GM21423 (cell line): ENCODE measurements around the gene CNTN1.

Experiments used
- ATAC-seq: cut with Tn5 transposase; IDR thresholded peaks from one replicate; pipeline ENCODE4 v1.9.1; 2021; ENCODE audit warnings: mild to moderate bottlenecking, moderate library complexity; ENCODE audit not compliant: unreplicated experiment

Gene CNTN1

DNA sequence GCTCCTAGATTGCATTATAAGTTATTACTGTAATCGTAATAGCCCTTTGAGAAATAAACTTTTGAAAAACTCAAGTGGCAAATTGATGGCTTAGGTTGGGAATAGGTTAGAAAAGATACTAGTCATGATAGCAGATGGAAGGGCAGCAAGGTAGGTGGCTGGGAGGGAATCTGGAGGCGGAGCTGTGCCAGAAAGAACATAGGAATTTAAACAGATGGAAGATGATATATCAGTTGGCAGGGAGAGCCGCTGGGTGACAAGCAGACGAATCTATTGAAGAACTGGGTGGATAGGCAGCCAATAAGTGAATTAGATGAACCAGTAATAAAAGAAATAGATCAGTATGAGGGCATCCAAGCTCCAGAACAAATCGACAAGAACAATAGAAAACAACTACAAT is 142.1 kb downstream of the CNTN1 start:
- ATAC-seq = no peak

GRCh38 chr12:40837891-40838429 is 145.7 kb downstream of the CNTN1 start:
- ATAC-seq = no peak

- no peak for ATAC-seq
These were observed 151.3 kb downstream of the CNTN1 start for GRCh38 chr12:40843495-40843894.

- ATAC-seq = no peak
These were observed 161.0 kb downstream of the CNTN1 start for GRCh38 chr12:40853221-40853620.

DNA sequence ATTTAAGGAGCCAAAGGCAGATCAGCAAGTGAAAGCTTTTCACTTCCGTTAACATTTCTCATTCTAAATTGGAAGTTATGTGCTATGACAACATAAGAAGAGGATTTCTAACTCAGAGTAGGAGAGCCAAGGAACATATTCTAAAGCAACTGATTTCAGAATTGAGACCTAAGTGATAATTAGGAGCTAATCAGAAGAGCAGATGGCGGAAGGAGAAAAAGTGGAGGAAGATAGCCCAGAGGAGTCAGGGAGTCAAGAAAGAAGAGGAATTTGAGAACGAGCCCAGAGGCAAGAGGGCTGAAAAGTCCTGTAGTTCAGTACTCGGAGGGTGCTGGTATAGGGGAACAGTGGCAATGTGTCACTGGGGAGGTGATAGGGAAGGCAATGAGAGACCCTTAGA is 162.4 kb downstream of the CNTN1 start:
- no peak for ATAC-seq

DNA sequence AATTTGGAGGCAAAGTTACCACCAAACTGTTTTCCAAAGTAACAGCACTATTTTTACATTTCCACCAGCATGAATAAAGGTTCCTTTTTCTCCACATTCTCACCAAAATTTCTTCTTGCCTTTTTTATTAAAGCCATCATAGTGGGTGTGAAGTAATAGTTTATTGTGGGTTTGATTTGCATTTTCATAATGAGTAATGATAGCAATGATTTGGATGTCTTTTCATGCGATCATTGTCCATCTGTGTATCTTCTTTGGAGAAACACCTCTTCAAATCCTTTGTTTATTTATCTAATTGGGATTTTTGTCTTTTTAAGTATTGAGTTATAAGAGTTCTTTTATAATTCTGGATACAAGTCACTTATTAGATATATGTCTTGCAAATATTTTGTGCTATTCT is 172.7 kb downstream of the CNTN1 start:
- ATAC-seq = no peak

- no peak for ATAC-seq
These were observed 178.7 kb downstream of the CNTN1 start for GRCh38 chr12:40870981-40871380.

- no peak for ATAC-seq
These were observed 182.6 kb downstream of the CNTN1 start for GRCh38 chr12:40874868-40875267.

- no peak for ATAC-seq
These were observed 197.1 kb downstream of the CNTN1 start for GRCh38 chr12:40889329-40889728.

DNA sequence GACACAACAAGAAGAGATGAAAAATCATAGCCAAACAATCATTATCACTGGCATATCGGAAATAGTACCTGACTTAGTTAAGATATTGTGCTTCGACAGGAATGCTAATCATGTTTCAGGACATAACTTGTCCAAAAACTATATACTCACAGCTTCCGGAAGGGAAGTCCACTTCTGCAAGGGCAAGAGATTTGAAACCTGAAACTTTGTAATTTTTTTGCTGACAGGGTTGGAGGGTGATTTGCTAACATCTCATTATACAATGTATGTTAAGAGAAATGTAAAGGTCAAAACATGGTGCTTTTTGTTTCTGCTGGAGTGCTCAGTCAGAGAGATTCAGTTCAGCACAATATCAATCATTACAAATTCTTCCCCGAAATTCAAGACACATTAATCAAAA is 200.3 kb downstream of the CNTN1 start:
- ATAC-seq = no peak

- ATAC-seq = no peak
These were observed 206.3 kb downstream of the CNTN1 start for GRCh38 chr12:40898505-40898904.

GRCh38 chr12:40903040-40903439 is 210.8 kb downstream of the CNTN1 start:
- no peak for ATAC-seq

GRCh38 chr12:40907115-40907527 is 214.9 kb downstream of the CNTN1 start:
- ATAC-seq = peak; percentile 86

- no peak for ATAC-seq
These were observed 219.4 kb downstream of the CNTN1 start for GRCh38 chr12:40911676-40912075.

- ATAC-seq = no peak
These were observed 222.9 kb downstream of the CNTN1 start for GRCh38 chr12:40915172-40915571.

- ATAC-seq = no peak
These were observed 225.3 kb downstream of the CNTN1 start for GRCh38 chr12:40917561-40917960.

DNA sequence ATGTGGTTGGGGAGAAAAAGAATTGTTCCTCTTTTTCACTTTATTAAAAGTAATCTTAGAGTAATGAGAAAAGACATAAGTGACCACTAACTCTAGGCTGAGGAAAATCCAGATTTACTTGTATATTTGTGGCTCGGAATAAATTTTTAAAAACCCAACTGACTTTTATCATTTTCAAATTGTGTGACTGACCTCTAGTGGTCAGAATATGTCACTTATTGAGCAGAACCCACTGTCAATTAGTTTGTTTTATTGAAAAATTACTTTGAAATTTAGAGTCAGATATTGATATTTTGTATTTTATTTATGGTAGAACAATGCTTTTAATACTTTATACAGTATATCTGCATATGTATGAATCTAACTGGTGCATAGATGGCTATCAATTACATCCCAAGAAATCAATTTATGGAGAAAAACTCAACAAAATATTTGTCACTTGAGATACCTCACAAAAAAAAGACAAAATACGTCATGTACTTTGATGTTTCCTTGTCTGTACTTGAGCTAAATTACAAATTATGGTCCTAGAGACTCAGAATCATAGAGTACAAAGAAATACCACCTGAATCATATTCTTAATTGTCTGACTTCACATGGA is 229.4 kb downstream of the CNTN1 start:
- no peak for ATAC-seq

DNA sequence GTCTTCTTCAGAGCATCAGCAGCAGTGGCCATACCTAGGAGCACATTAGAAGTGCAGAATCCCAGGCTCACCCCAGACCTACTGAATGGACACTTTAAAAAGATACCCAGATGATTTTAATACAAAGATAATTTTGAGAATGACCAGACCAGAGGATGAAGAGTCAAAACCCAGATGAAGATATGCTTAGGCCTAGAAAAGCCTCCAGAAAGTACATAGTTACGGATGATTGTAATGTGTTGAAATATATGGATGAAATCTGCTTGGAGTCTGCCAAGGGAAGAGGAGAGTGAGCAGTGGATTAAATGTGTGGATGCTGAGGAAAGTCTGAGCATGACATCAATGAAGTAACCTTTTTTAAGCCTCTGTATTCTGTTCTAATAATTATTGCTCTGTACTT is 245.7 kb downstream of the CNTN1 start:
- ATAC-seq = no peak

DNA sequence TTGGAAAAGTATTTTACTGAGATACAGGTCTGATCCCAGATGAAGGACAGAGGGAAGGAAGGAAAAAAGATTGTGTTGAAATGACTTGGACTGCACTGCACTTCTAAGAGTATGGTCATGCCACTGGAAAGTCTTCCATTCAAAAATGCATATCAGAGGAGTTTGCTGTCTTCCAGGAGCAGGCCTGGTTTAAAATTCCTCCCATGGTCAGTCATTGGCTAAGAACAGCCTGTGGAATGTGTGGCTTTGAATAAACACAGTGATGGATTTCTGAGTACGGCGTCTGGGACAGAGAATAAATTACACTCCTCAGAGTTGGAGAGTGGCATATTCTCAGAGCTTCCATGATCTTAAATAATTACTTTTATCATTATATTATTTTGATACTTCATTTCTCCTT is 250.1 kb downstream of the CNTN1 start:
- no peak for ATAC-seq

DNA sequence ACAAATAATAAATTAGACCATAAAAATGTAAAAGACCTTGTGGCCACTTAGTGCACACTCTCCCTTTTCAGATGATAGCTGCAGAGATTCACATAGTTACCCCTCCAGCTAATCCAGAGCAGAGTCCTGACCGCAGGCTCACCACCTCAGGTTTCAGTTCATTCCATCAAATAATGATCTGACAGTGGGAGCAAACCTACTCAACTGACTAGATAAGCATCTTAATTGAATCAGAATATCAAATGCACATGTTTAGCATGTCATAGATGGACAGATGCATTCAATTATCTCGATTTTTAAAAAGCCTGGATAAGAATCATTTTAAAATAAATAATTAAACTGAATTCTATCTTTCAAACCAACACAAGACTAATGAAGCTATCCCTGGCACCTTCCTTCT is 253.5 kb downstream of the CNTN1 start:
- ATAC-seq = no peak

DNA sequence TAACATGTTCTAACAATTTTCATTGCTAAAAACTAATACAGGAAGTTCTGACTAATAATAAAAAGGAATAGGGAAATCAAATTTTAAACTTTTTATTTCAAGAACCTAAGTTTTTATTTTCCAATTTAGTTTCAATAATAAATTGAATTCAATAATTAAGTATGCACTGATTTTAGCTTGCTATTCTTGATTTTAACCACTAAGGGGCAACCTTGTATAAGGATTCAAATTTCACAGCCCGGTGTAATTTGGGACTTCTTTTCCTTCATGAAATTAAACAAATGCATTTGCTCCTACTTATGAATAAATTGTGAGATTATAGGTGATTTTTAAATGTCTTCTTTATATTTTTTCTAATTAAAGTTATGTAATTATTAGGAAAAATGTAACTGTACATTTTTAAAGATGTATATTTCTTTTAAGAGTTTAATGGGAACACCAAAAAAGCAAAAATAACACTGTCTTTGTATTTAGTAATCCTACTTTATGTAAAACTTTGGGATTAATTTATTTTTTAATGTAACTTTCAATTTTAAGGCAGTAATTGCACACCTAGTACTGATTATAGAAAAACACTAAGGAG is 254.5 kb downstream of the CNTN1 start:
- peak; percentile 59 for ATAC-seq

GRCh38 chr12:40947797-40948196 is 255.6 kb downstream of the CNTN1 start:
- ATAC-seq = no peak

DNA sequence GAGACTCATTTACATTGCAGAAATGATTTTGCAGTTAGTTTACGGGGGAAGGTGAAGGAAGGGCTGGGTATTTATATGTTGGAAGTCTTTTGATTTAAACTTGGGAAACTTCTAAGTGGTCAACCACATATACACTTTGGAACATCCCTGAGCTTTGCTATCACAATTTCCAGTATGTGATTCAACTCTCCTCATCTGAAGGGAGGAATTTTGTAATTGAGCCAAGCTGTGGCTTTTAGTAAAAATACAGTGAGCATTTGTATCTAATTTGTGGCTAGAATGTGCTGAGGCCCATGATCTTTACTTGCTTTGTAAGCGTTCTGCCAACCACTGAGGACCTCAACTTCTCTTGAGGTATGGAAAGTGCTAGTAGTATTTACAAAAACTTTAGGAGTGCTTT is 260.8 kb downstream of the CNTN1 start:
- no peak for ATAC-seq
